SK-N-DZ (cell line): ENCODE data around the gene PRKCH.

Source experiments
- DNase-seq: peaks from one replicate; pipeline ENCODE4 v3.0.0-alpha.2; 2015; ENCODE audit warnings: low spot score

PRKCH gene

DNA sequence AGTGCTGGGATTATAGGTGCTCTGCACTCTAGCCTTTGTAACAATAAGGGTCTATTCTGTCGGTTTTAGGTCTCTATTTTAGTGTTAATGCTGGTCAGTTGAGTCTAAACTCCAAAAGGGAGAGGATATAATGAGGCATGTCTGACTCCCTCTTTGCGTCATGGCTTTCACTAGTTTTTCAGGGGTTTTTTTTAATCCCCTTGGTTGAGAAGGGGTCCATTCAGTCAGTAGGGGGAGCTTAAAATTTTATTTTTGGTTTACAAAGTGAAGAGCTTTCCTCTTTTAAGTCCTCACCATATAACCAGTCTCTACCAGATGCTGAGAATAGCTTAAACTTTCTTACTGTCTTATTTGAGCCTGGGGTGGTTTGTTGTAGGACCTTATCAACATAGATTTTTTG, 106.9 kb downstream of the PRKCH start:
- DNase-seq, result no peak

DNA sequence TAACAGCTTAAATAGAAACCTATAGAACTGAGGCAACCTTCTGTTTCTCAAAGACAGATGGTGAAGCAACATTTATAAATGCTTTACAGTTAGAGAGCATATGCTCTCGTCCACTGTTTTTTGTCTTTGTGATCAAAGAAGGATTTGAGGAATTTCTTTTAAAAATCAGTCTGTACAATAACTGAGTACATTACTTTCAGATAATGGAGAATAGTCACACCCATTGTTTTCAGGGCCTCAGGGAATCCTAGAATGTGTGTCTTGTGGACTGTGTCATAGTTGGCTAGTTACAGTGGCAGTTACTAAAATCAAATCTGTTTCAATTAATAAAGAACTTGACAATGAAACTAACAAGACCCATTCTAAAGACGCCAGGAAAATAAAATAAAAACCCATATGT, 107.9 kb downstream of the PRKCH start:
- no peak for DNase-seq

DNA sequence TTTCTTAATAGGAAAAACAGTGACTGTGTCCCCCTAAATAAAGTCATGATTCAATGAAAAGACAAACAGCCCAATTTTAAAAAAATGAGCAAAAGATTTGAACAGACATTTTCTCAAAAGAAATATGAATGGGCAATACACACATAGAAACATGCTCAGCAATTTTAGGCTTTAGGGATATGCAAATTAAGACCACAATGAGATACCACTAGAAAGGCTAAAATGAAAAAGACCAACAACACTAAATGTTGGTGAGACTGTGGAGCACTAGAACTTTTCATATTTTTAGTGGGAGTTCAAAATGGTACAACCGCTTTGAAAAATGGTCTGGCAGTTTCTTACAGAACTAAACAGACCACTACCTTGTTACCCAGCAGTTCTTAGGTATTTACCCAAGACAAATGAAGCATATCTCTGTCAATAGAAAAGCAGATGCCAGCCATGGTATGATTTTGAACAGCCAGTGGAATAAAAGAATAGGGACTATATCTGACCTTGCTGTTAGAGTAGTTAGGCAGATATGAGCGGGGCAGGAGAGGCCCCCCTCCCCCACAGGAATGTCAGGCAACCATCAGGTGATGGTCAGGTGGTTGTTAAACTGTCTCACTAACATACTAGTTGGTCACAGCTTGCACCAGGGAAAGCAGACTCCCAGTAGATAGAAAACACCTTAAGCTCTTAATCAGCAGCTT, 108.8 kb downstream of the PRKCH start:
- no peak for DNase-seq

DNA sequence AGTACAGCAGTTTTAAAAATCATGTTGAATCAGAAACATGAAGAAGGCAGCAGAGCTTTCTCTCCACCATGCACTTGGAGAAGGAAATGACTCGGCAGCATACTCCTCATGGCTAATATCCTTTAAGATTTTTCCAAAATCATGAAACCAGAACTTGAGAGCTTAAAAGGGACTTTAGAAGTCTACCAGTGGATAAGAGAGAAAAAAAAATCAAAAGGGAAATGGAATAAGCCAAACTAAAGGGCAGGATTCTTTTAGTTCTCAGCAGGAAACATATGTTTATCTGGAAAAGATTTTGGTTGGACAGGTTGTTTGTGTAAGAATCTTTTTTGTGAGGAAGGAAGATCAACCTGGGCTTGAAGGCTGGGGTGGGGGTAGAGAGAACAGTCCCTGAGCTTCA, 111.8 kb downstream of the PRKCH start:
- no peak for DNase-seq

DNA sequence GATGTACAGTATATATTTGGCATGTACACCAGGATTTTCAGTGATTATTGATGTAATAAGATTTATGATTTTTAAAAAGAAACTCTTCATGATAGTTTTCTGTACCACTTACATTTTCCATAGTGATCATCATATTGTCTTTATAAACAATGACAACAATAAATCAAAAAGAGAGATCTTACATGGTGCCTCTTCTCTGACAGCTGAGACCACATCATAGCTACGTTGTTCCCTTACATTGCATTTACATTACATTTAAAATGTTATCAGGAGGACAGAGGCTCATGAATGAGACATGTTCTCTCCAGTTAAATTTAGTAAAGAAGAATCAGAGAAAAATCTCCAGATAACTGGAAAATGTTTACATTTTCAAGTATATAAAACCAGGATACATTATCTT, 112.4 kb downstream of the PRKCH start:
- no peak for DNase-seq

DNA sequence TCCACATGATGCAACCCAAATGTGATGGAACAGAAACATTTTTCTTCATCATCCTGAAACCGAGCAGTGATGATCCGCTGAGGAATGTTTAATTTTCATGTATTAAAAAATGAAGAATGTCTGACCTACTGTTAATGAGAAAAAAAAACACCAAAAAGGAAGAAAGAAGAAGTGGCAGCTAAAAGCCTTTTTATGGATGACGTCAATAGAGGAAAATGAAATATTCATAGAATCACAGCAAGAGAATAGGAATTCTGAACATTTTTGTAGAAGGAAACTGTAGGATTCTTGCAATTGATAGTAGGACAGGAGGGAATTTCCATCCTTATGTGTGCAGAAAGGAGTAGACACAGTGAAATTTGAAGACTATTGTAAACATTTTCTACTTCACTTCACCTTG, 112.9 kb downstream of the PRKCH start:
- no peak for DNase-seq

DNA sequence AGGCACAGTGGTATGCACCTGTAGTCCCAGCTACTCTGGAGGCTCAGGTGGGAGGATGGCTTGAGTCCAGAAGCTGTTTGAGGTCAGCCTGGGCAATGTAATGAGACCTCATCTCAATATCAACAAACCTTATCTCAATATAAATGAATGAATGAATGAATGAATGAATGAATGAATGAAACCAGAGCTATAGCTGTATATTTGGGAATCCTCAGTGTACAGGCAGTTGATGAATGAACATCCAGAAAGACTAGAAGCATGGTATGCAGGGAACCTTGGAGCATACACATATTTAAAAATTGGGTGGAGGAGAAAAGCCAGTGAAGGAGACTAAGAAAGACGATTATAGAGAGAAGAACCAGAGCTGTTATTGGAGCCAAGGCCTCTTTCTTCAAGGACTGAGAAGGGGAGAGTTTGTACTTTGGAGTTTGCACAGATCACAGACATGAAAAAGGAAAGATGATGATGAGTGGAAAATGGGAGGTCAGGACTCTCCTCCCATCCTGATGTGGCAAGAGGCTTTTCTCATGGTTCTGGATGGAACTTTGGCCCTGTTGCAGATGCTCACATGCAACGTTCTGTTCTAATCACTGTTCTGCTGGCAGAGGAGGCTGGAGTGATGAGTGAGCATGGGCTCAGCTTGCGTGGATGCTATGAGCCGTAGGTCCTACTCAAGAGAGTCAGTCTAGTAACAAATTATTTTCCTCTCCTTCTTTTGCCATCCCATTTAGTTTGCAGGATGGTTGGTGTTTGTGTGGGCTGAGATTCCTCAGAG, 114.4 kb downstream of the PRKCH start:
- no peak for DNase-seq

DNA sequence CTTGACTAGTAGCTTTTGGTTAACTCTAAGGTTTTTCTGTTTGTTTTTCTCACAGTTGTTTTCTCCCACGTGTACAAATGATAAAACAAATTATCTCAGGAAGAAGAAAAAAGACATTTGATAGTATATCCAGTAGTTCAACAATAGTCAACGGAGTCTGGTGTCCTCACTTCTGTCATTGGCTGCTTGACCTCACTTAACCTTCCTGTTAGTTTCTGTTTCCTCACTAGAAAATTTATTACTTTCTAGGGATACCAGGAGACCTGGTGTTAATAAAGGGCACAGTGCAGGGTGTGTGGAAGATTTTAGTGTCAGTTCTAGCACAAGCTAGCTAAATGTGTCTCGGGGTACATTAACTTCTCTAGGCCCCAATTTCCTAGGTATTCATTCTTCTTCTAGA, 116.0 kb downstream of the PRKCH start:
- DNase-seq, result no peak

DNA sequence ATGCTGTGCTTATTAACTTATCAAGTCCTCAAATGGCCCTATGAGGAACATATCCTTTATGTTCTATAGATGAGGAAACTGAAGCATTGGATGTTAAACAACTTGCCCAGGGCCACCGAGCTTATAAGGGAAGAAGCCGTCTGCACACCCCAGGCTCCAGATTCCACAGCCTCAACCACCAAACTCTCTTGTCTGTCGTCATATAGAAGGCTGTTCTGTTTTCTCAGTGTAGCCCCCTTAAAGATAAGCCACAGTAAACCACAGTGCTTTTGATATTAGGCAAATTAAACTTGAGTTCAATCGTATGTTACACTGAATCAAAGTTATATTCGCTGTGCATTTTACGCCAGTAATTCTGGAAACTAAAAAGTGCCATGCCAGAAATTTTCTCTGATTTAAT, 116.7 kb downstream of the PRKCH start:
- no peak for DNase-seq

DNA sequence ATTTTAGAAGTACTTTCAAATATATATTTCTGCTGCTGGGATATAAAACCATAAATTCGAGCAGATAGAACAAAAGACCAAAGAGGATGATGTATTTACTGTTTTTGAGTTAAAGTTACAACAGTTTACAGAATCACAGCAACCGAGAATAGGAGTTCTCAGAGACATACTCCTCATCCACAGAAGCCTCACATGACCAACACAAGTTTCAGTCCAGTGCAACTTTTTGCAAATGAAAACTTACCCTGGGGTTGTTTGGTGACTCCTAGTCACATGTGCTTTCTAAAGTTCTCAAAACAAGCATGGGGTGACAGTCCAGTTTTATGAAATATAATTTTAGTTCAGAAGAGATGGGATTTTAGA, 117.1 kb downstream of the PRKCH start:
- DNase-seq, result no peak

DNA sequence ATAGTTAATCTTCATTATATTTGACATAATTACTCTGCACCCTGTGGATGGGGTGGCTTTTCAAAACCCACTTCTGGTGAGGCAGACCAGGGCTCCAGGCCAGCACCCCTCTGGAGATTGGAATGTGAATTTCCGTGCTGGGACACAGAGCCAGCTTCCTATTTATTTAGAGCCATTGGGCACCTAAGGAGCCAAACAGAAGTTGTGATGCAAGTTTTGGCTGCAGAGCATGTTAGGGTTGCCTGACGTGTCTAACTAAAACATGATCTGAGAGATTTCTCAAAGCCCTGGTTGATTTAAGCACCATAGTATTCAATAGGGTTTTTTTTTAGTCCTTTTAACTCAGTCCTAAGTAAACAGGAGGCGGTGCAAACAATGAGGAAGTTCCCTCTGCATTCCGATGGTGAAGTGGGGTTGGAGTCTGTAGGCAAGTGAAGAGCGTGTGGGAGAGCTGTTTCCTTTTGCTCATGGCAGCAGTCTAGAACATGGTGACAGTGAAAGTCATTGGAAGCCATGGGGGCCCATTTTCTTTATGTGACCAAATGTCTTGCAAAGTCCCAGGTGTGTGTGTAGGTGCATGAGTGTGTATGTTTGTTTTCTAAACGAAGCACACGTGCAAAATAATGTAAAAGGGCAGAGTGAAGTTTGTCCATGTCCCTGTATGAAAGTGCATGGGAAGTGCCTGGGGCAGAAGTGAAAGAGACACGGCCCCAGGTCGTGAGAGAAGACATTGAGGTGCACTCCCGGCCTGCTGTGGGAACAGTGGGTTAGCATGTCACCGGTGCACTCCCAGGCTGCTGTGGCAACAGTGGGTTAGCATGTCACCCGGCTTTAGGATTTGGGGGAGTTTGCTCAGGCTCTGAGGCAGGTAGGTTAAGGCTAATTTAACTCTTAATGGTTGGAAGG, 117.7 kb downstream of the PRKCH start:
- DNase-seq, result no peak

DNA sequence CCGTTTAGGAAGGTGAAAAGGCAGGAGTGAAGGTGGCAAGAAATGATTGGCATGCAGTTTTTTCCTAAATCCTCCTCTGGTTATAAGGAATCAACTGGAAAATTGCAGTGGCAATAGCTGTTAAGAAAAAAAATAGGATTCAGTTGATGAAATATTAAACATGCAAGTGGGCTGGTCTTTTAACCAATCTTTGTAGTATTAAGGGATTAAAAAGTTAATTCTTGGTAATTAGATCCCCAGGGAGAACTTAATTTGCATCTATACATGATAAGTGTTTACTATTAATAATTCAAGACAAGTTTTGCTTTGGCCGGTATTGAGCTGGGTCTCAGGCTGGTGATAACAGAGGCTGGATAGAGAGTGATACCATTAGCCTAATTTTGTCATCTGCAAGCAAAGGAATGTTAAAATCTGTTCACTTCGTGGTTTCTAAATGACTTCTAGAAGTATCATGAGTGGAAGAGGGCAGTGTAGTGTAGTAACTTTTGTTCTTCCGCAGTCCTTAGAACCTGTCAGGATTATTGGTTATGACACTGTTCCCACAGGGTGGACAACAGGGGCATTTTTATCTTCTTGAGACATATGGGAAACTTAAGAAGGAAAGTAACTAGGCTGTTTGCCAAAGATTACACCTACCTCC, 118.5 kb downstream of the PRKCH start:
- no peak for DNase-seq

DNA sequence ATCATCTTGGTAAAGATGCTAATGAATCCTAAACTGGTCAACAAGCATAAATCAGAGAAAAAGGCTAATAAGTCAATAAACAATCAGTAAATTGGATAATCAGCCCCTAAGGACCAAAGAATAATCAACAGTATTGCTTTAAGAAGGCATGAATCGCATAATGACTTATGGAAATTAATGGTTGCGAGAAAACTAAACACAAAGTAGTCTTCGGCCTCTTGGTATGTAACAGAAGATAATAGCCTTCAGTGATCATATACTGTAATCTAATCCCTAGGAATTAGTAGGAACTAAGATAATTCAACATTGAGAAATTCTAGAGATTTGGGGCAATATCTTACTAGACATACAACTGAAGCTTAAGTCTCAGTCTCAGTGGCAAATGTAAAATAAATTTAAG, 122.1 kb downstream of the PRKCH start:
- no peak for DNase-seq

DNA sequence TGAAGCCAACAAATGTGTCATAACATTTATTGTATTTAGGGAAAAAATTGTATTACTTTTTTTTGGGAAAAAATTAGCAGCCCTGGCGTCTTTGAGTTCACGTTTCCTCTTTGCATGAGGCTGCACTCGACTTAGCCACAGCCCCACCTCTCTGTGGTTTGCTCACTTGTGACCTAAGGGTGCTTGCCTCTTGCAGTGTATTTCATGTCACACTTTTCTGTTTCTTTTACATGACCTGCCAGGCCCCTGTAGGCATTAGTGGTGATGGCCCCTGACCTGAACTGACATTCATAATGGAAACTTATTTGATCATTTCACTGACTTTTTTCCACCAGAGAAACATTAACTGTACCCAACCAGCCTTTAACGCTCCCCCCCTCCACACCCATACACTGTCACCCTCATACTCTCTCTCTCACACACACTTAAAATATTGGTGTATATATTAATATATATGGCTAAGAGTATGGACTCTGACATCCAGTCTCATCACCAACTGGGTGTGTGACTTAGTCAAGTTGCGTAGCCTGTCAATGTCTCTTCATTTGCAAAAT, 122.9 kb downstream of the PRKCH start:
- no peak for DNase-seq

DNA sequence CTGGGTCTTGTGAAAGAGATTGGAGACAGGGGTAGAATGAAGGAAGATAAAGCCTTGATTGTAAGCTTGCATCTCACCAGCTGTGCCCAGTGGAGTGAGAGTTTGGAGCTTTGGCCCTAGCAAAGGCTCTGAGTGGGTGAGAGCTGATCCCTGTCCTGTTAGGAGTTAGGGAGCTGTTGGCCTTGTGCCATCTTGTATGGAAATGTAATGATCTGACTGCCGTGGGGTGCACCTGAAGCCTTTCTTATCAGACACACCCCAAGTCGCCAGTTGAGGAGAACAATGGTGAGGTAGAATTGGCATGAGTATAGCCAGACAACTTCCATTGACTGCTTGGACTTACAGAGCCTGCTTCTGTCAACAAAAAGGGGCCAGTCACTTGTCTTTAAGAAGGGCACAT, 130.1 kb downstream of the PRKCH start:
- DNase-seq, result no peak

DNA sequence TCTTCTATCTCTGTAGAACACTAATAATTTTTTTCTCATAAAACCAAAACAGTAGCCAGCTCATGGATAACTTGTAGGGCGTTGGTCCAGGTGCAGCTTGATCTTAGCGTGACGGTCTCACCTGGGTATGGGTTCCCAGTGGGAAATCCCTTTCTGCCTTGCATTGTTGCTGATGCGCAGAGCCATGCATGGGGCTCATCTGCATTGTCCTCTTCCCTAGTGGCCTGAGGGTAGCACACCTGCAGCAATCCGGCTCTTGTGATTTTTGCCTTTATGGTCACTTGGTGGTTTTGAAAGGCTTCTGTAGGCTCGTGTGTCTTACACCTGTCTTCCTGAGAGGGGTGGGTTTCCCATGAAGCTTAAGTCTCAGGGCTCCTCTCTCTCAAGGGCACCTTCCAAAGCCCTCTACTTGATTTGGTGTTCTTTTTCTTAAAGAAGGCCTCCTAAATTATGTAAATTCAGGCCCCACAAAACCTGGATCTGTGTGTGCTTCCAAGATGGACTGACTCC, 130.6 kb downstream of the PRKCH start:
- DNase-seq, result no peak

DNA sequence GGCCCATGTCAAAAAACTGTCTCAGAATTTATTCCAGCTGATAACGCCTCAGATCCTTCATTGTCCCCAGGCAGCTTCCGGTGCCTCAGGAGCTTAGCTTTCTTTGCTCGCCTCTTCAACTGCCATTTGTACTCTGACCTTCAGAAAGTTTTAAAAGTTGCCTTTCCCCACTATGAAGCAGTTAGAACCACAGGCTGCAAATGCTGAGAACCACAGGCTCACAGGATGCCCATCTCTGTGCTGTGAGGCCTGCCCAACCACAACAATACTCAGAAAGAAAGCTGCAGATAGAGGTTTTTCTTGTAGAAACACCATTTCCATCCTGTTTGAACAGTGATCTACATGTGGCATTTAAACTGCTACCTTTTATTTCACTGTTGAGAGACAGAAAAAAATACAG, 131.1 kb downstream of the PRKCH start:
- no peak for DNase-seq

DNA sequence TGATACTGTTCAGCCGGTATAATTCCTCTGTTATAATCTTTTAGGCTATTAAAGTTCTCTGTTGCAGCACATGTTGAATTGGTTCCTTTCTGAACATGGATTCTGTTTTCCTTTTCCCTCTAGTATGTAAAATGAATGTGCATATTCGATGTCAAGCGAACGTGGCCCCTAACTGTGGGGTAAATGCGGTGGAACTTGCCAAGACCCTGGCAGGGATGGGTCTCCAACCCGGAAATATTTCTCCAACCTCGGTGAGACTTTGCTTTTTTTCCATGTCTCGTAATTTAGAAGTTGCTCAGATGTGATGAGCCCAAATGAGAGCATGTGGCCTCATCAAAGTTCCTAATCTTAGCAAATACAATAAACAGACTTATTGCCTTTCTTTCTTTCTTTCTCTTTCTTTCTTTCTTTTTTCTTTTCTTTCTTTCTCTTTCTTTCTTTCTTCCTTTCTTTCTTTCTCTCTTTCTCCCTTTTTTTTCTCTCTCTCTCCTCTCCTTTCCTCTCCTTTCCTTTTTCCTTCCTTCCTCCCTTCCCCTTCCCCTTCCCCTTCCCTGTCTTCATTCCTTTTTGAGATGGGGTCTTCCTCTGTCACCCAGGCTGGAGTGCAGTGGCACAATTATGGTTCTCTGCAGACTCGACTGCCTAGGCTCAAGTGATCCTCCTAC, 131.9 kb downstream of the PRKCH start:
- no peak for DNase-seq

DNA sequence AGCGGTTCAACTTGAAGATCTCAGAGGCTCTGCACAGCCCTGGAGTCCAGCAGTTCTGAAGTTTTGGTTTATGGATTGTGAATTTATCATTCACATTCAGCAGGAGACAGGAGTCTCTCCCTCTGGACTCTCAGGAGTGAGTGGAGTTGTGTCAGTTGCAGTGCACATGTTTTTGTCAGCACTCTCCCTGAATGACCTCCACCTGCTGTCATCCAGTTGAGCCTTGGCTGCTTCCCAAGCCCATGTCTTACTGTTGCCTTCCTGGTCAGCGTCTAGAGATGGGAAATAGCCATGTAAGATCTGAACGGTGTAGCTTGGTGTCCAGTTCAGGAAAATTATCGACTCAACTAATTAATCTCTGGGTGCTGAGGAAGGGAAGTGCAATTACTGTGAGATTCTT, 133.2 kb downstream of the PRKCH start:
- no peak for DNase-seq

DNA sequence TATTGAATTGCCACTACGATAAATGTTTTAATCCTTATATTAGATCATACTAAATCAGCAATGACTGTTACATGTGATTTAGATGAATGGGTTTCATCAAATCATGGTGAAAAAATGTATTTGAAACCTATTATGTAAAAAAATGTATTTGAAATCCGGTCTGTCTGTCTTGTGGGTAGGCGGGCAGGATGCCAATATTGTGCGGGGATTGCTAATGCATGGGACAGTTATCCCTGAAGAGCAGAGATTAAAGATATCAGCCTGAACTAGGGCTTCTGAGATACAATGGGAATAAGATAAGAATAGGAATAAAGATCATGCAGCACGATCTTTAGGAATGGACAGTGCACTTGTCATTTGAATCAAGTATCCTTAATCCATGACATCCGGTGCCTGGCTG, 134.0 kb downstream of the PRKCH start:
- no peak for DNase-seq

DNA sequence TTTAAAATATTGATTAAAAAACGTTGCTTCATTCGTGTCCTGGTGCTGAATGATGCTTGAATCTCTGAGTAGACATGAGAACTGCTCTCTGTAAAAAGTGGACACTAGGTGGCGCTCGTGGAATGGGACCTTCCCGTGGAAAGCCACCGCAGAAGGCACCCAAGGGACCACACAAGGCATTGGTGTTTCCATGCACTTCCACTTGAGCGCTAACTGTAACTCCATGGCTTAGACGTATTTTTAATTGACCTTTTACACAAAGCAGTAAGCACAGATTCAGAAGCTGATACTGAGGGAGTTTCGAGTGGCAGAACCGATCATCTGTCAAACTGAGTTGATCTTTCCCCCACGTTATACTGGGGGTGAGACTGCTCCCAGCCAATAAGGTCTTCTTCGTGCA, 135.3 kb downstream of the PRKCH start:
- peak; percentile 70 for DNase-seq
